Stimulated activated CD8-positive, alpha-beta memory T cell treated with anti-CD3 and anti-CD28 coated beads, Interleukin-7, amount 100 ng/mL, for 4 hours (primary cell): ENCODE measurements around the gene ADRA2B.
"Not testable (repeated sequence)": the region's sequence is repeated elsewhere in the genome, so short reads cannot be mapped to it uniquely, and the experiment has no call there.

Experiments used
- DNase-seq, 2 donors: peaks; one replicate each; pipeline ENCODE4 v3.0.0-alpha.2; 2020; ENCODE audit warnings: low read depth in 2 of 2

The ADRA2B gene

GRCh38 chr2:96116424-96116878, at the start of gene ADRA2B:
Gene ADRA2B (minus strand): TSS chr2:96116571. CDS start chr2:96116149, 422 bp downstream.
- peak; percentile 61 to 82 for DNase-seq

GRCh38 chr2:96164459-96165184, 48.3 kb upstream of the ADRA2B start:
- DNase-seq = peak in 1 of 2 donors; percentile 57

GRCh38 chr2:96163768-96164429, 47.5 kb upstream of the ADRA2B start:
- DNase-seq = peak; percentile 89 to 91

- no peak for DNase-seq
These were observed 47.0 kb upstream of the ADRA2B start for GRCh38 chr2:96163415-96163767.

- DNase-seq = no peak
These were observed 45.5 kb upstream of the ADRA2B start for GRCh38 chr2:96161898-96162297.

- DNase-seq = not testable (repeated sequence)
These were observed 44.0 kb upstream of the ADRA2B start for GRCh38 chr2:96160366-96160765.

GRCh38 chr2:96159084-96159830, 42.9 kb upstream of the ADRA2B start:
- peak in 1 of 2 donors; percentile 51 for DNase-seq

- DNase-seq = no peak
These were observed 42.2 kb upstream of the ADRA2B start for GRCh38 chr2:96158554-96158940.

- DNase-seq = peak; percentile 88 to 92
These were observed 41.5 kb upstream of the ADRA2B start for GRCh38 chr2:96157649-96158553.

- DNase-seq = no peak
These were observed 40.7 kb upstream of the ADRA2B start for GRCh38 chr2:96156926-96157648.

- DNase-seq = no peak
These were observed 39.8 kb upstream of the ADRA2B start for GRCh38 chr2:96156011-96156820.

- no peak for DNase-seq
These were observed 38.4 kb upstream of the ADRA2B start for GRCh38 chr2:96154506-96155380.

GRCh38 chr2:96153991-96154431, 37.6 kb upstream of the ADRA2B start:
- no peak for DNase-seq

GRCh38 chr2:96153291-96153713, 36.9 kb upstream of the ADRA2B start:
- DNase-seq = no peak

- DNase-seq = no peak
These were observed 36.2 kb upstream of the ADRA2B start for GRCh38 chr2:96152304-96153161.

GRCh38 chr2:96151595-96152303, 35.4 kb upstream of the ADRA2B start:
- no peak for DNase-seq
